HCT116 (cell line): ENCODE measurements around the gene CRISP1. TPM values are rescaled to one million over a fixed set of nuclear protein-coding genes. Genes with fewer than 3 reads are reported as not detected.

Experiments
- ATAC-seq: fragments of 200-7000 bp; cut with Tn5 transposase; 2 replicates; pipeline ENCODE4 v1.9.1; 2020; ENCODE audit warnings: mild to moderate bottlenecking, moderate library complexity
- BruUV-seq: library from RNA; stranded (reverse); fragments of 400-500 nt; replicated peaks from 2 replicates; lab custom pipeline; 2021; lab: Mats Ljungman, UMichigan
- CTCF ChIA-PET: fragments of 300-600 bp; sonication (Branson Sonifier 250); formaldehyde crosslinking; loops from one replicate; lab custom pipeline; 2021; ENCODE audit warnings: antibody characterized with exemption; lab: Charles Lee
- POLR2A ChIA-PET: fragments of 300-600, 350-600 bp; sonication (Branson Sonifier 250); formaldehyde crosslinking; loops from one replicate; lab custom pipeline; 2021; ENCODE audit warnings: antibody characterized with exemption; lab: Charles Lee
- RAD21 ChIA-PET, 2 experiments: fragments of 300-600 bp; sonication (Branson Sonifier 250); formaldehyde crosslinking; loops; one replicate each; lab custom pipeline; 2023; ENCODE audit warnings: low total read pairs in 2 of 2; ENCODE audit not compliant: uncharacterized antibody in 2 of 2, unreplicated experiment in 2 of 2, low non-redundant PET in 1 of 2; lab: Charles Lee
- DNase-seq: peaks from one replicate; pipeline ENCODE4 v3.0.0-alpha.2; 2010; ENCODE audit warnings: low read depth, low spot score
- H2AFZ ChIP-seq: fragments of 200-600 bp; shearing (Covaris generic), sonication (generic); 2 replicates; pipeline ENCODE4 v1.6.1; 2017; ENCODE audit warnings: low read depth, mixed run types, mixed read lengths, antibody characterized with exemption, low read length; ENCODE audit not compliant: poor library complexity, severe bottlenecking
- H3K27ac ChIP-seq: 2 replicates; pipeline ENCODE4 v1.5.1; 2012; ENCODE audit warnings: low read depth, low read length
- H3K27me3 ChIP-seq: fragments of 200-600 bp; sonication (generic); 2 replicates; pipeline ENCODE4 v1.6.1; 2016; ENCODE audit warnings: mixed run types, low read length, mixed read lengths; ENCODE audit not compliant: insufficient read depth
- H3K36me3 ChIP-seq, 2 experiments: fragments of 200-500 bp in 1 of 2; fragments of 200-600 bp in 1 of 2; sonication (Bioruptor generic) in 1 of 2; sonication (generic) in 1 of 2; 2 replicates each; pipeline versions ENCODE4 v1.5.1 to v1.6.1; 2014 to 2016; ENCODE audit warnings: low read length in 2 of 2, inconsistent platforms in 1 of 2, mixed read lengths in 1 of 2, mixed run types in 1 of 2; ENCODE audit not compliant: insufficient read depth in 2 of 2, control insufficient read depth in 1 of 2
- H3K4me1 ChIP-seq, 2 experiments: fragments of 200-600 bp in 1 of 2; sonication (generic) in 1 of 2; 2 replicates each; pipeline versions ENCODE4 v1.5.1 to v1.6.1; 2012 to 2017; ENCODE audit warnings: low read length in 2 of 2, inconsistent platforms in 1 of 2, mild to moderate bottlenecking in 1 of 2, mixed read lengths in 1 of 2, mixed run types in 1 of 2, moderate library complexity in 1 of 2; ENCODE audit not compliant: insufficient read depth in 2 of 2, control insufficient read depth in 1 of 2
- H3K4me2 ChIP-seq: fragments of 200-600 bp; sonication (generic); 2 replicates; pipeline ENCODE4 v1.6.1; 2017; ENCODE audit warnings: mixed run types, low read length, mixed read lengths
- H3K4me3 ChIP-seq, 2 experiments: fragments of 200-600 bp in 1 of 2; sonication (generic) in 1 of 2; replicated peaks in 1 of 2; 2 replicates each; pipeline ENCODE4 v1.5.1; 2011 to 2016; ENCODE audit warnings: low read length in 2 of 2, control low read depth in 1 of 2, low read depth in 1 of 2, mild to moderate bottlenecking in 1 of 2, mixed read lengths in 1 of 2, mixed run types in 1 of 2
- H3K79me2 ChIP-seq: fragments of 200-600 bp; sonication (generic); 2 replicates; pipeline ENCODE4 v1.6.1; 2017; ENCODE audit warnings: mild to moderate bottlenecking, mixed run types, low read length, moderate library complexity, mixed read lengths; ENCODE audit not compliant: insufficient read depth
- H3K9ac ChIP-seq: fragments of 200-600 bp; sonication (generic); 2 replicates; pipeline ENCODE4 v1.6.1; 2016; ENCODE audit warnings: low read length, mixed read lengths
- H3K9me2 ChIP-seq: fragments of 200-600 bp; sonication (generic), shearing (Covaris generic); 2 replicates; pipeline ENCODE4 v1.6.1; 2017; ENCODE audit warnings: mixed run types, mild to moderate bottlenecking, moderate library complexity; ENCODE audit not compliant: insufficient read depth
- H3K9me3 ChIP-seq, 2 experiments: fragments of 200-500 bp in 1 of 2; fragments of 200-600 bp in 1 of 2; sonication (Bioruptor generic) in 1 of 2; sonication (generic) in 1 of 2; 2 replicates each; pipeline ENCODE4 v1.6.1; 2014 to 2017; ENCODE audit warnings: low read length in 2 of 2, mixed read lengths in 2 of 2, inconsistent platforms in 1 of 2, low read depth in 1 of 2, mild to moderate bottlenecking in 1 of 2, mixed run types in 1 of 2, moderate library complexity in 1 of 2; ENCODE audit not compliant: control insufficient read depth in 1 of 2, insufficient read depth in 1 of 2
- H4K20me1 ChIP-seq: fragments of 200-600 bp; sonication (generic), shearing (Covaris generic); 2 replicates; pipeline ENCODE4 v1.6.1; 2017; ENCODE audit warnings: mixed run types, mild to moderate bottlenecking, moderate library complexity; ENCODE audit not compliant: insufficient read depth
- EZH2 ChIP-seq: fragments of 200-600 bp; sonication (generic); IDR thresholded peaks from 2 replicates; pipeline ENCODE4 v1.6.1; 2017; ENCODE audit warnings: antibody characterized with exemption, mixed run types
- FOSL1 ChIP-seq: IDR thresholded peaks from 2 replicates; pipeline ENCODE4 v1.6.1; 2012; ENCODE audit warnings: low read depth
- JUND ChIP-seq: IDR thresholded peaks from 2 replicates; pipeline ENCODE4 v1.6.1; 2012
- POLR2AphosphoS5 ChIP-seq: IDR thresholded peaks from 2 replicates; pipeline ENCODE4 v1.6.1; 2011; ENCODE audit warnings: mild to moderate bottlenecking, low read depth, low read length, moderate library complexity
- TCF7L2 ChIP-seq: IDR thresholded peaks from 2 replicates; pipeline ENCODE4 v1.7.0; 2011; ENCODE audit warnings: borderline replicate concordance, inconsistent platforms; ENCODE audit not compliant: insufficient read depth, insufficient read length; ENCODE audit errors: extremely low read depth
- YY1 ChIP-seq: IDR thresholded peaks from 2 replicates; pipeline ENCODE4 v1.6.1; 2011; ENCODE audit warnings: low read length, low read depth, moderate library complexity, mild to moderate bottlenecking; ENCODE audit not compliant: insufficient replicate concordance; ENCODE audit errors: extremely low read depth
- ZNF274 ChIP-seq: fragments of 200-500 bp; sonication (Bioruptor generic); IDR thresholded peaks from 2 replicates; pipeline ENCODE4 v1.6.1; 2014; ENCODE audit warnings: mild to moderate bottlenecking, low read depth, low read length, inconsistent platforms
- intact Hi-C: fragments of 100-400 bp; cut with micrococcal nuclease; formaldehyde crosslinking; loops from 2 replicates; pipeline ENCODE4 v1.10.0; 2022
- total RNA-seq: library from RNA; stranded (reverse); gene quantifications from one replicate; pipeline ENCODE4 v1.2.1, GENCODE V29; 2021; ENCODE audit not compliant: unreplicated experiment
- TF ChIP-seq, protein P1 (sequence below), 3 experiments: fragments of 200-600 bp in 1 of 3; sonication (generic) in 1 of 3; IDR thresholded peaks in 2 of 3; conservative IDR thresholded peaks in 1 of 3; 2 replicates each; pipeline ENCODE4 v1.5.1; 2012 to 2017; ENCODE audit warnings: low read depth in 2 of 3, low read length in 2 of 3, antibody characterized with exemption in 1 of 3, borderline replicate concordance in 1 of 3, control low read depth in 1 of 3, mild to moderate bottlenecking in 1 of 3, mixed read lengths in 1 of 3, mixed run types in 1 of 3, moderate library complexity in 1 of 3; ENCODE audit not compliant: insufficient read depth in 1 of 3
- TF ChIP-seq, protein P2 (sequence below): IDR thresholded peaks from 2 replicates; pipeline ENCODE4 v1.6.1; 2012; ENCODE audit warnings: low read depth

CRISP1 gene
- total RNA-seq, 1 experiment from 2014 or later: not detected

DNA sequence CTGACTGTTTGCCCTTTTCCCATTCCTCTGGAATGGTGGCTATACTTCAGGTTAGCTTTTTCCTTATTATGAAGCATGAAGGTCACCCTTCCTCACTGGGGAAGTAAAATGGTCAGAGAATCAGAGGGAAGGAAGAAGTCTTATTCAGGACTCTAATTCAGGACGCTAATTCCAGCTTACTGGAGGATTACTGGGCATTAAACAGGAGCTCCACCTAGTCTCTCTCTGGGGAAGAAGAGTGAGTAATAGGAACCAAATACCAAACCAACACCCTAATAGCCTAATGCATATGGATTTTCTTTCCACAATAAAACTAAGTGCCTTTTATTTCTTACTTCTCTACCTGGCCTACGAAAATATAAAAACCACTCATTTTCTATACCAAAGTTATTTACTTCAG, 10.1 kb downstream of the CRISP1 start:
- no peaks in the 10 kb centered on the region for H3K9me3 ChIP-seq
- no peak for DNase-seq
- POLR2A ChIA-PET: no interaction called here
- no peak overlapping the region for H3K4me3 ChIP-seq
- no peaks in the 10 kb centered on the region for H3K9me2 ChIP-seq
- no peak overlapping the region for H3K4me2 ChIP-seq
- intact Hi-C loops: no loop called here
- TF ChIP-seq JUND: no peak
- TF ChIP-seq ZNF274: no peak
- TF ChIP-seq POLR2AphosphoS5: no peak
- TF ChIP-seq TCF7L2: no peak
- TF ChIP-seq, protein P1, sequence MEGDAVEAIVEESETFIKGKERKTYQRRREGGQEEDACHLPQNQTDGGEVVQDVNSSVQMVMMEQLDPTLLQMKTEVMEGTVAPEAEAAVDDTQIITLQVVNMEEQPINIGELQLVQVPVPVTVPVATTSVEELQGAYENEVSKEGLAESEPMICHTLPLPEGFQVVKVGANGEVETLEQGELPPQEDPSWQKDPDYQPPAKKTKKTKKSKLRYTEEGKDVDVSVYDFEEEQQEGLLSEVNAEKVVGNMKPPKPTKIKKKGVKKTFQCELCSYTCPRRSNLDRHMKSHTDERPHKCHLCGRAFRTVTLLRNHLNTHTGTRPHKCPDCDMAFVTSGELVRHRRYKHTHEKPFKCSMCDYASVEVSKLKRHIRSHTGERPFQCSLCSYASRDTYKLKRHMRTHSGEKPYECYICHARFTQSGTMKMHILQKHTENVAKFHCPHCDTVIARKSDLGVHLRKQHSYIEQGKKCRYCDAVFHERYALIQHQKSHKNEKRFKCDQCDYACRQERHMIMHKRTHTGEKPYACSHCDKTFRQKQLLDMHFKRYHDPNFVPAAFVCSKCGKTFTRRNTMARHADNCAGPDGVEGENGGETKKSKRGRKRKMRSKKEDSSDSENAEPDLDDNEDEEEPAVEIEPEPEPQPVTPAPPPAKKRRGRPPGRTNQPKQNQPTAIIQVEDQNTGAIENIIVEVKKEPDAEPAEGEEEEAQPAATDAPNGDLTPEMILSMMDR (IDR thresholded peaks at IDR 0.05 in 2 of 3, conservative IDR thresholded peaks at IDR 0.05 in 1 of 3; ENCODE audit: borderline replicate concordance in 1 of 3, insufficient read depth in 1 of 3, low read depth in 2 of 3, low read length in 2 of 3): no peak
- no peak for TF ChIP-seq YY1
- TF ChIP-seq, all 23 proteins: peak for 0
- no peak for ATAC-seq
- BruUV-seq: no TSS peak
- ChIA-PET RAD21 (interaction anchor here in 1 of 2 experiments (0.7 kb wide), 1 partner anchor 185 kb away, joined by 3 read pairs; no protein-coding TSS in a partner anchor), CTCF (no interaction called here)
- H3K79me2 ChIP-seq: no peaks in the 10 kb centered on the region
- no peaks in the 10 kb centered on the region for H3K36me3 ChIP-seq
- no peaks in the 10 kb centered on the region for H3K4me1 ChIP-seq
- no peaks in the 10 kb centered on the region for H3K27me3 ChIP-seq
- no peak overlapping the region for H3K9ac ChIP-seq
- H2AFZ ChIP-seq: no peak overlapping the region
- no peak overlapping the region for H3K27ac ChIP-seq
- no peaks in the 10 kb centered on the region for H4K20me1 ChIP-seq

DNA sequence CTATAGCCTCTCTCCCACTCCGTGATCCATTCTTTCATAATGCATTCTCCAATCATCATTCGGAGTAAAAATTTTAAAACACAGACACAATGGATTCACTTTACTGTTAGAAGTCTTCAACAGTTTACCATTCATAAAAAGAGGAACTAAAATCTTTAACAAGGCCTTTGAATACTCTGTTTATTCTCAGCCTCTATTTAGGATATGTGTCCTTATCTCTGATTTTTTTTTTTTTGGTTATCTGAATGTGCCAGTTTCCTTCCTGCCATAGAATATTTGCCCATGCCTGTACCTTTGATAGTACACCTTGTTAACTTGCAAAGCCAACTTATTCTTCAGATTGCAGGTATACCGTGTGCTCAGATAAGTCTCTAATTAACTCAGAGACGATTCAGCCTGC, 11.1 kb downstream of the CRISP1 start:
- Histone ChIP-seq H3K36me3 (no peaks in the 10 kb centered on the region), H3K79me2 (no peaks in the 10 kb centered on the region), H2AFZ (no peak overlapping the region), H3K27ac (no peak overlapping the region), H3K9me3 (no peaks in the 10 kb centered on the region), H3K4me3 (no peak overlapping the region), H4K20me1 (no peaks in the 10 kb centered on the region), H3K27me3 (no peaks in the 10 kb centered on the region), H3K9ac (no peak overlapping the region), H3K4me1 (no peaks in the 10 kb centered on the region), H3K9me2 (no peaks in the 10 kb centered on the region), H3K4me2 (no peak overlapping the region)
- BruUV-seq: no TSS peak
- CTCF ChIA-PET: no interaction called here
- intact Hi-C loops: no loop called here
- POLR2A ChIA-PET: no interaction called here
- RAD21 ChIA-PET: no interaction called here
- DNase-seq (no peak), ATAC-seq (no peak)
- TF ChIP-seq ZNF274 (no peak), FOSL1 (no peak), EZH2 (no peak)
- TF ChIP-seq, protein P2, sequence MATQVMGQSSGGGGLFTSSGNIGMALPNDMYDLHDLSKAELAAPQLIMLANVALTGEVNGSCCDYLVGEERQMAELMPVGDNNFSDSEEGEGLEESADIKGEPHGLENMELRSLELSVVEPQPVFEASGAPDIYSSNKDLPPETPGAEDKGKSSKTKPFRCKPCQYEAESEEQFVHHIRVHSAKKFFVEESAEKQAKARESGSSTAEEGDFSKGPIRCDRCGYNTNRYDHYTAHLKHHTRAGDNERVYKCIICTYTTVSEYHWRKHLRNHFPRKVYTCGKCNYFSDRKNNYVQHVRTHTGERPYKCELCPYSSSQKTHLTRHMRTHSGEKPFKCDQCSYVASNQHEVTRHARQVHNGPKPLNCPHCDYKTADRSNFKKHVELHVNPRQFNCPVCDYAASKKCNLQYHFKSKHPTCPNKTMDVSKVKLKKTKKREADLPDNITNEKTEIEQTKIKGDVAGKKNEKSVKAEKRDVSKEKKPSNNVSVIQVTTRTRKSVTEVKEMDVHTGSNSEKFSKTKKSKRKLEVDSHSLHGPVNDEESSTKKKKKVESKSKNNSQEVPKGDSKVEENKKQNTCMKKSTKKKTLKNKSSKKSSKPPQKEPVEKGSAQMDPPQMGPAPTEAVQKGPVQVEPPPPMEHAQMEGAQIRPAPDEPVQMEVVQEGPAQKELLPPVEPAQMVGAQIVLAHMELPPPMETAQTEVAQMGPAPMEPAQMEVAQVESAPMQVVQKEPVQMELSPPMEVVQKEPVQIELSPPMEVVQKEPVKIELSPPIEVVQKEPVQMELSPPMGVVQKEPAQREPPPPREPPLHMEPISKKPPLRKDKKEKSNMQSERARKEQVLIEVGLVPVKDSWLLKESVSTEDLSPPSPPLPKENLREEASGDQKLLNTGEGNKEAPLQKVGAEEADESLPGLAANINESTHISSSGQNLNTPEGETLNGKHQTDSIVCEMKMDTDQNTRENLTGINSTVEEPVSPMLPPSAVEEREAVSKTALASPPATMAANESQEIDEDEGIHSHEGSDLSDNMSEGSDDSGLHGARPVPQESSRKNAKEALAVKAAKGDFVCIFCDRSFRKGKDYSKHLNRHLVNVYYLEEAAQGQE: no peak
